Activated T-helper 9 cell treated with anti-CD3 and anti-CD28 coated beads, Interleukin-2, amount 50 U/mL, for 16 hours (primary cell): ENCODE measurements around the gene LTBP4.
"Not testable (repeated sequence)": the region's sequence is repeated elsewhere in the genome, so short reads cannot be mapped to it uniquely, and the experiment has no call there.

ENCODE experiments used
- DNase-seq: peaks from one replicate; pipeline ENCODE4 v3.0.0-alpha.2; 2020; ENCODE audit warnings: low read depth

Gene LTBP4

GRCh38 chr19:40601134-40601974 is at the start of gene LTBP4:
TSS of gene LTBP4 (plus strand) at chr19:40601369. CDS start at chr19:40601388, 19 bp downstream.
- no peak for DNase-seq

- no peak for DNase-seq
Measured at GRCh38 chr19:40552848-40553247, 48.3 kb upstream of the LTBP4 start.

GRCh38 chr19:40553885-40554857 is 47.0 kb upstream of the LTBP4 start:
- DNase-seq: no peak

GRCh38 chr19:40555978-40556689 is 45.0 kb upstream of the LTBP4 start:
- DNase-seq: no peak

GRCh38 chr19:40556953-40557530 is 44.1 kb upstream of the LTBP4 start:
- DNase-seq: no peak

- no peak for DNase-seq
Measured at GRCh38 chr19:40559394-40559793, 41.8 kb upstream of the LTBP4 start.

- DNase-seq: no peak
Measured at GRCh38 chr19:40560092-40560507, 41.1 kb upstream of the LTBP4 start.

GRCh38 chr19:40561947-40562346 is 39.2 kb upstream of the LTBP4 start:
- DNase-seq: no peak

GRCh38 chr19:40564535-40564934 is 36.6 kb upstream of the LTBP4 start:
- not testable (repeated sequence) for DNase-seq

GRCh38 chr19:40565355-40565754 is 35.8 kb upstream of the LTBP4 start:
- DNase-seq: no peak

- no peak for DNase-seq
Measured at GRCh38 chr19:40565910-40566495, 35.2 kb upstream of the LTBP4 start.

- DNase-seq: no peak
Measured at GRCh38 chr19:40567040-40567749, 34.0 kb upstream of the LTBP4 start.

GRCh38 chr19:40567750-40568494 is 33.2 kb upstream of the LTBP4 start:
- no peak for DNase-seq

GRCh38 chr19:40570313-40571004 is 30.7 kb upstream of the LTBP4 start:
- DNase-seq: peak; percentile 92

GRCh38 chr19:40571005-40571318 is 30.2 kb upstream of the LTBP4 start:
- DNase-seq: no peak

GRCh38 chr19:40571831-40572495 is 29.2 kb upstream of the LTBP4 start:
- DNase-seq: no peak

- DNase-seq: no peak
Measured at GRCh38 chr19:40575326-40575725, 25.8 kb upstream of the LTBP4 start.

GRCh38 chr19:40576151-40576584 is 25.0 kb upstream of the LTBP4 start:
- DNase-seq: no peak
